Liver (tissue), 3 donors: ENCODE data around the gene OXNAD1.

ENCODE experiments used
- CTCF ChIP-seq: fragments of 150-350 bp; IDR thresholded peaks from 2 replicates; pipeline ENCODE4 v1.5.1; 2017; ENCODE audit warnings: improper control_type of control experiment, low read depth, low read length; ENCODE audit not compliant: missing input control
- REST ChIP-seq: IDR thresholded peaks from 2 replicates; pipeline ENCODE4 v1.6.1; 2016; ENCODE audit warnings: antibody characterized with exemption, mild to moderate bottlenecking
- RXRA ChIP-seq, 2 donors: IDR thresholded peaks; 2 replicates each; pipeline ENCODE4 v1.6.1; 2017 to 2018; ENCODE audit warnings: antibody characterized with exemption in 2 of 2, mild to moderate bottlenecking in 1 of 2
- SP1 ChIP-seq: IDR thresholded peaks from 2 replicates; pipeline ENCODE4 v1.6.1; 2018; ENCODE audit warnings: antibody characterized with exemption, mild to moderate bottlenecking
- TAF1 ChIP-seq: conservative IDR thresholded peaks from 2 replicates; pipeline ENCODE4 v1.6.1; 2016; ENCODE audit warnings: antibody characterized with exemption, mild to moderate bottlenecking
- YY1 ChIP-seq: IDR thresholded peaks from 2 replicates; pipeline ENCODE4 v1.6.1; 2016; ENCODE audit warnings: antibody characterized with exemption, mild to moderate bottlenecking
- ZBTB33 ChIP-seq: IDR thresholded peaks from 2 replicates; pipeline ENCODE4 v1.6.1; 2016; ENCODE audit warnings: antibody characterized with exemption
- donor health status: healthy.
- donor health status: healthy.

GRCh38 chr3:16290827-16291196, 25.8 kb downstream of the OXNAD1 start:
- TF ChIP-seq REST (no peak), CTCF (no peak), SP1 (no peak), RXRA (IDR thresholded peaks at IDR 0.05) (no peak), YY1 (no peak), TAF1 (no peak), ZBTB33 (no peak)
